Cardiac muscle cell (in vitro differentiated cells and primary cell): Measurements from ENCODE around the gene SRP54. TPM values are rescaled to one million over a fixed set of nuclear protein-coding genes. Genes with fewer than 3 reads are reported as not detected.
A peak's percentile ranks its signal among the peaks of the same experiment; 100 is the strongest.

Experiments
- DNase-seq, 2 donors: peaks; one replicate each; pipeline versions ENCODE4 v3.0.0 to v3.0.0-alpha.2; 2010 to 2017; ENCODE audit warnings: low read depth in 1 of 2, low spot score in 1 of 2
- H3K27ac ChIP-seq: fragments of 200-600 bp; sonication (generic); 2 replicates; pipeline ENCODE4 v1.5.1; 2016
- H3K27me3 ChIP-seq: fragments of 200-600 bp; sonication (generic); 2 replicates; pipeline ENCODE4 v1.6.0; 2016; ENCODE audit warnings: control low read depth
- H3K36me3 ChIP-seq: fragments of 200-600 bp; sonication (generic); 2 replicates; pipeline ENCODE4 v1.5.1; 2016; ENCODE audit warnings: control low read depth
- H3K4me1 ChIP-seq: fragments of 200-600 bp; sonication (generic); 2 replicates; pipeline ENCODE4 v1.8.1; 2017; ENCODE audit warnings: low read depth, mild to moderate bottlenecking, mixed run types
- H3K4me3 ChIP-seq: fragments of 200-600 bp; sonication (generic); 2 replicates; pipeline ENCODE4 v1.5.1; 2016; ENCODE audit warnings: mild to moderate bottlenecking
- H3K9me3 ChIP-seq: fragments of 200-600 bp; sonication (generic); 2 replicates; pipeline ENCODE4 v1.5.1; 2017; ENCODE audit warnings: low read depth, mild to moderate bottlenecking, control low read depth
- polyA plus RNA-seq: library from polyadenylated mRNA; unstranded; fragments of >200 nt; fragmentation: Nextera tagmentation; extraction: Ambion mirVana; gene quantifications from 2 replicates; pipeline ENCODE4 v1.2.1, GENCODE V29; 2016
- total RNA-seq: library from RNA; depleted of rRNA; stranded (reverse); fragments of >200 nt; gene quantifications from 2 replicates; pipeline ENCODE4 v1.2.3, GENCODE V29; 2016
- TF ChIP-seq, protein P1 (sequence below): IDR thresholded peaks from 2 replicates; pipeline ENCODE4 v1.5.1; 2012; ENCODE audit warnings: low read depth, mild to moderate bottlenecking, low read length

The SRP54 gene
- total and polyA plus RNA-seq, 2 experiments from 2014 or later, result 64.2 to 68.1 TPM

DNA sequence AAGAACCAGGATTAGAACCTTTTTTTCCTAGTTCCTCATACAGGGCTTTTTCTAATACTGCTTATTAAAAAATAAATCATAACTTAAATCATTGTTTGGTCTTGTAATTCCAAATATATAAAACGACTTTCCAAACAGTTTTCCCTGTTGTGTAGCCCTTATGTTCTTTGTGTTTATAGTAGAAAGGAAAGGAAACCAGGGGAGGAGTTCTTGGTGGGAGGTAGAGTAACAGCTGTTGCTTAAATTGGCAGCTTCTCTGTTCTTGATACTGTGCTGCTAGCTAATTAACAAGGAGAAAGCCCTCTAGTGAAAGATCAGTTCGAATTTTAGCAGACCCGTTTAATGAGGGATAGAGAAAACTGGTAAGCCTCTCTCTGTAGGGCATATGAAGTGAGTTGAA lies 15.0 kb downstream of the SRP54 start:
- H3K4me1 ChIP-seq, result no peaks in the 10 kb centered on the region
- DNase-seq, result peak in 1 of 2 donors; percentile 60
- H3K4me3 ChIP-seq, result no peak overlapping the region
- TF ChIP-seq, protein P1, sequence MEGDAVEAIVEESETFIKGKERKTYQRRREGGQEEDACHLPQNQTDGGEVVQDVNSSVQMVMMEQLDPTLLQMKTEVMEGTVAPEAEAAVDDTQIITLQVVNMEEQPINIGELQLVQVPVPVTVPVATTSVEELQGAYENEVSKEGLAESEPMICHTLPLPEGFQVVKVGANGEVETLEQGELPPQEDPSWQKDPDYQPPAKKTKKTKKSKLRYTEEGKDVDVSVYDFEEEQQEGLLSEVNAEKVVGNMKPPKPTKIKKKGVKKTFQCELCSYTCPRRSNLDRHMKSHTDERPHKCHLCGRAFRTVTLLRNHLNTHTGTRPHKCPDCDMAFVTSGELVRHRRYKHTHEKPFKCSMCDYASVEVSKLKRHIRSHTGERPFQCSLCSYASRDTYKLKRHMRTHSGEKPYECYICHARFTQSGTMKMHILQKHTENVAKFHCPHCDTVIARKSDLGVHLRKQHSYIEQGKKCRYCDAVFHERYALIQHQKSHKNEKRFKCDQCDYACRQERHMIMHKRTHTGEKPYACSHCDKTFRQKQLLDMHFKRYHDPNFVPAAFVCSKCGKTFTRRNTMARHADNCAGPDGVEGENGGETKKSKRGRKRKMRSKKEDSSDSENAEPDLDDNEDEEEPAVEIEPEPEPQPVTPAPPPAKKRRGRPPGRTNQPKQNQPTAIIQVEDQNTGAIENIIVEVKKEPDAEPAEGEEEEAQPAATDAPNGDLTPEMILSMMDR, result no peak
- no peaks in the 10 kb centered on the region for H3K9me3 ChIP-seq
- no peak overlapping the region for H3K27ac ChIP-seq
- peaks cover 18% of the 10 kb centered on the region for H3K36me3 ChIP-seq
- no peaks in the 10 kb centered on the region for H3K27me3 ChIP-seq

DNA sequence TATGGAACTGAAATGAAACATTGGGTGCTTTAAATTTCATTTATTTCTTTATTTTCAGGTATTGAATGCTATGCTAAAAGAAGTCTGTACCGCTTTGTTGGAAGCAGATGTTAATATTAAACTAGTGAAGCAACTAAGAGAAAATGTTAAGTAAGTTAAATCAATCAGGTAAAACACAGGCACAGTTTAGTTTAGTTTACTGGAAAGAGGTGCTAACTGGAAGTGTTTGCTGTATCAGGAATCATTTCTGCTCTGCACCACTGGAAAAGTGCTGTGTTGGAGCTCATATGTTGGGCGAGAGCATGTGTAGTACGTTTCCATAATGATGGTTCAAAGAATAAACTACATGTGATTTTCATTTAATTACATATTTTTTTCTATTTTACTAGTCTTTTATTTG lies 16.7 kb downstream of the SRP54 start:
- H3K36me3 ChIP-seq, result peaks cover 19% of the 10 kb centered on the region
- no peaks in the 10 kb centered on the region for H3K27me3 ChIP-seq
- H3K27ac ChIP-seq, result no peak overlapping the region
- H3K4me3 ChIP-seq, result no peak overlapping the region
- H3K4me1 ChIP-seq, result no peaks in the 10 kb centered on the region
- no peak for DNase-seq
- TF ChIP-seq, protein P1, result no peak
- no peaks in the 10 kb centered on the region for H3K9me3 ChIP-seq

DNA sequence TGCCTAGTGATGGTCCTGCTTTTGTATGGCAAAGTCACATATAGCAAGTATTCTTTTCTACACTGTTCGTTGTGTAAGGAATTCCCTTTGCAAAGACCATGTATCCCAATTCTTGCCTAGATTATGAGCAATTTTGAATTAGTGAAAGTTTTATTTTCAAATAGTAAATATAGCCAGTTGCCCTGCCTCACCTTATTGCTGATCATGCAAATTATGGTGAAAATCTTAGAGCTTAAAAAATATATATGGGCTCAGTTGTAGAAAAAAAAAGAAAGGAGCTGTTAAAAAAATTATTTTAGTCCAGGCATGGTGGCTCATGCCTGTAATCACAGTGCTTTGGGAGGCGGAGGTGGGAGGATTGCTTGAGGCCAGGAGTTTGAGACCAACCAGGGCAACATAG lies 18.8 kb downstream of the SRP54 start:
- H3K27ac ChIP-seq, result no peak overlapping the region
- no peak for DNase-seq

DNA sequence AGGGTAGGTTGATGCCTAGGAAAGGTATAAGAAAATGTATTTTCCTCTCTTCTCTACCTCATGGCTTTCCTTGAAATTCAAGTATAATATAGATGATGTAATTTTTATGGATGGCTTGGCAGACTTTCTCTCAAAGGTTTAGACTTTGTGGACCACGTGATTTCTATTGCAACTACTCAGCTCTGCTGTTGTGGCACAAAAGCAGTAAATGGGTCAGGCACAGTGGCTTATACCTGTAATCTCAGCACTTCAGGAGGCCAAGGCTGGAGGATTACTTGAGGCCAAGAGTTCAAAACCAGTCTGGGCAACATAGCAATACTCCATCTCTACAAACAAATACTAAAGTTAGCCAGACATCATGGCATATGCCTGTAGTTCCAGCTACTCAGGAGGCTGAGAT lies 22.0 kb downstream of the SRP54 start:
- Histone ChIP-seq H3K4me3 (no peak overlapping the region), H3K4me1 (no peaks in the 10 kb centered on the region), H3K27me3 (no peaks in the 10 kb centered on the region), H3K9me3 (no peaks in the 10 kb centered on the region), H3K27ac (no peak overlapping the region), H3K36me3 (peaks cover 26% of the 10 kb centered on the region)
- TF ChIP-seq, protein P1, result no peak
- no peak for DNase-seq

More for the DNA sequence above, 18.8 kb downstream of the SRP54 start:
- Histone ChIP-seq H3K4me1 (no peaks in the 10 kb centered on the region), H3K4me3 (no peak overlapping the region), H3K36me3 (peaks cover 23% of the 10 kb centered on the region), H3K27me3 (no peaks in the 10 kb centered on the region), H3K9me3 (no peaks in the 10 kb centered on the region)
- TF ChIP-seq, protein P1, result no peak

DNA sequence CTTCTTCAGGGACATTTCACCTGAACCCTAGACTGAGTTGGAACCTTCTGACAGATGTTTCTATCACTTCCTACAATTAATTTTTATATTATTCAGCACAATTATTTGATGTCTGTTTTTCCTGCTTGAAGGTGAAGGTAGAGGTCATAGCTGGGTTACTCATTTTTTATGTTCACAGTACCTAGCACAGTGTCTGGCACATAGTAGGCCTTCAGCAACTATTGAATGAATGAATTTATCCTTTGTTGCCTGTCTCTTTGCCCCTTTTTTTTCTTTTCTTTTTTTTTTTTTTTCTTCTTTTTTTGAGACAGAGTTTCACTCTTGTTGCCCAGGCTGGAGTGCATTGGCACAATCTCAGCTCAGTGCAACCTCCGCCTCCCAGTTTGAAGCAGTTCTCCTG lies 33.8 kb downstream of the SRP54 start:
- H3K9me3 ChIP-seq, result no peaks in the 10 kb centered on the region
- DNase-seq, result no peak
- H3K27me3 ChIP-seq, result no peaks in the 10 kb centered on the region
- TF ChIP-seq, protein P1, result no peak
- H3K4me3 ChIP-seq, result no peak overlapping the region
- H3K27ac ChIP-seq, result no peak overlapping the region
- H3K4me1 ChIP-seq, result no peaks in the 10 kb centered on the region
- H3K36me3 ChIP-seq, result peaks cover 60% of the 10 kb centered on the region

DNA sequence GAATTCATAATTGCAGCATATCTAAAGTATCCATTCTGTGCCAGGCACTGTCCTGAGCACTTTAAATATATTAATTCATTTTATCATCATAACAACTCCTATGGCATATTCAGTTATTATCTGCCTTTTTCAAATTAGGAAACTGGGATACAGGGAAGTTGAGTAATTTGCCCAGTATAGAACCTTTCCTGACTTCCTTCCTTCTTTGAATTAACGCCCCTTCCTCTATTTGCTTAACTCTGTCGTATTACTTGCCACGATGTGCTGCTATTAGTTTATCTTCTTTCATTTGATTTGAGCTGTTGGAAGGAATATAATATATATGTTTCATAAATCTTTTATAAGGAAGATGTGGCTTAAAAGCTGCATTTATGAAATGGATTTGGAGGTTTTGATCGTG lies 37.9 kb downstream of the SRP54 start:
- no peak for DNase-seq
- H3K36me3 ChIP-seq, result peaks cover 56% of the 10 kb centered on the region

More for the DNA sequence above, 37.9 kb downstream of the SRP54 start:
- TF ChIP-seq, protein P1, result no peak
- Histone ChIP-seq H3K4me3 (no peak overlapping the region), H3K27ac (no peak overlapping the region), H3K4me1 (no peaks in the 10 kb centered on the region), H3K9me3 (no peaks in the 10 kb centered on the region), H3K27me3 (no peaks in the 10 kb centered on the region)
